ENCODE measurements around the gene FJX1.

The FJX1 gene

GRCh38 chr11:35590412-35590811 is 27.8 kb upstream of the FJX1 start:
- TF ChIP-seq CTCF (IDR thresholded peaks at IDR 0.05; ENCODE audit: insufficient read depth, low read depth, low read length, missing control alignments): no peak
- no peak for DNase-seq (ENCODE audit: low read depth)
- H3K4me3 ChIP-seq (ENCODE audit: low read length): no peak overlapping the region

GRCh38 chr11:35593143-35593542 is 25.1 kb upstream of the FJX1 start:
- DNase-seq (ENCODE audit: low read depth): peak; percentile 73
- no peak overlapping the region for H3K4me3 ChIP-seq (ENCODE audit: low read length)
- no peak for TF ChIP-seq CTCF (IDR thresholded peaks at IDR 0.05; ENCODE audit: insufficient read depth, low read depth, low read length, missing control alignments)

GRCh38 chr11:35594680-35595079 is 23.6 kb upstream of the FJX1 start:
- no peak overlapping the region for H3K4me3 ChIP-seq (ENCODE audit: low read length)
- no peak for TF ChIP-seq CTCF (IDR thresholded peaks at IDR 0.05; ENCODE audit: insufficient read depth, low read depth, low read length, missing control alignments)
- no peak for DNase-seq (ENCODE audit: low read depth)

GRCh38 chr11:35598254-35599125 is 19.8 kb upstream of the FJX1 start:
- TF ChIP-seq CTCF (IDR thresholded peaks at IDR 0.05; ENCODE audit: insufficient read depth, low read depth, low read length, missing control alignments): no peak
- DNase-seq (ENCODE audit: low read depth): peak; percentile 65
- H3K4me3 ChIP-seq (ENCODE audit: low read length): no peak overlapping the region

GRCh38 chr11:35600331-35600838 is 17.9 kb upstream of the FJX1 start:
- no peak for TF ChIP-seq CTCF (IDR thresholded peaks at IDR 0.05; ENCODE audit: insufficient read depth, low read depth, low read length, missing control alignments)
- no peak overlapping the region for H3K4me3 ChIP-seq (ENCODE audit: low read length)
- no peak for DNase-seq (ENCODE audit: low read depth)

GRCh38 chr11:35602160-35602793 is 16.0 kb upstream of the FJX1 start:
- H3K4me3 ChIP-seq (ENCODE audit: low read length): no peak overlapping the region
- peak; percentile 54 for DNase-seq (ENCODE audit: low read depth)
- TF ChIP-seq CTCF (IDR thresholded peaks at IDR 0.05; ENCODE audit: insufficient read depth, low read depth, low read length, missing control alignments): no peak

Measured in epithelial cell of esophagus (primary cell).